OCI-LY7 (cell line): Measurements from ENCODE around the gene GALNTL6. TPM values are rescaled to one million over a fixed set of nuclear protein-coding genes. Genes with fewer than 3 reads are reported as not detected.

Source experiments
- BruUV-seq: library from RNA; stranded (reverse); fragments of 400-500 nt; replicated peaks from 2 replicates; lab custom pipeline; 2021; lab: Mats Ljungman, UMichigan
- CTCF ChIA-PET: fragments of 300-600 bp; sonication (Branson Sonifier 250); formaldehyde crosslinking; loops from one replicate; lab custom pipeline; 2022; ENCODE audit warnings: antibody characterized with exemption; ENCODE audit not compliant: unreplicated experiment; lab: Charles Lee
- POLR2A ChIA-PET: fragments of 300-600 bp; sonication (Branson Sonifier 250); formaldehyde crosslinking; loops from one replicate; lab custom pipeline; 2022; ENCODE audit warnings: antibody characterized with exemption; lab: Charles Lee
- DNase-seq: peaks from one replicate; pipeline ENCODE4 v3.0.0-alpha.2; 2015; ENCODE audit warnings: low spot score
- H2AFZ ChIP-seq: fragments of 200-600 bp; sonication (generic), shearing (Covaris generic); 2 replicates; pipeline ENCODE4 v1.6.1; 2014; ENCODE audit warnings: mild to moderate bottlenecking, antibody characterized with exemption, low read length, moderate library complexity
- H3K27ac ChIP-seq: fragments of 200-600 bp; sonication (generic); 2 replicates; pipeline ENCODE4 v1.5.1; 2014; ENCODE audit warnings: mixed run types, low read depth, mild to moderate bottlenecking, moderate library complexity, low read length, inconsistent platforms; ENCODE audit not compliant: poor library complexity, severe bottlenecking
- H3K36me3 ChIP-seq: fragments of 200-600 bp; sonication (generic); 2 replicates; pipeline ENCODE4 v1.6.1; 2014; ENCODE audit warnings: mild to moderate bottlenecking, antibody characterized with exemption, low read length, moderate library complexity, mixed read lengths; ENCODE audit not compliant: insufficient read depth
- H3K4me1 ChIP-seq: fragments of 200-600 bp; sonication (generic); 2 replicates; pipeline ENCODE4 v1.5.1; 2014; ENCODE audit warnings: mild to moderate bottlenecking, low read length; ENCODE audit not compliant: insufficient read depth, poor library complexity, severe bottlenecking
- H3K4me2 ChIP-seq: fragments of 200-600 bp; sonication (generic); 2 replicates; pipeline ENCODE4 v1.6.1; 2014; ENCODE audit warnings: mild to moderate bottlenecking, low read length
- H3K4me3 ChIP-seq: fragments of 200-600 bp; sonication (generic); 2 replicates; pipeline ENCODE4 v1.5.1; 2014; ENCODE audit warnings: mild to moderate bottlenecking, low read depth, low read length; ENCODE audit not compliant: poor library complexity, severe bottlenecking
- H3K79me2 ChIP-seq: fragments of 200-600 bp; sonication (generic); 2 replicates; pipeline ENCODE4 v1.6.1; 2016; ENCODE audit warnings: low read depth, mild to moderate bottlenecking, low read length, moderate library complexity, mixed read lengths; ENCODE audit not compliant: insufficient read depth
- H3K9me2 ChIP-seq: fragments of 200-600 bp; sonication (generic); 2 replicates; pipeline ENCODE4 v1.6.1; 2016; ENCODE audit warnings: mild to moderate bottlenecking, low read length, mixed read lengths; ENCODE audit not compliant: insufficient read depth
- H3K9me3 ChIP-seq: fragments of 200-600 bp; sonication (generic); 2 replicates; pipeline ENCODE4 v1.6.1; 2014; ENCODE audit warnings: mild to moderate bottlenecking, mixed run types, low read length, mixed read lengths
- H4K20me1 ChIP-seq: fragments of 200-600 bp; sonication (generic); 2 replicates; pipeline ENCODE4 v1.6.1; 2014; ENCODE audit warnings: mild to moderate bottlenecking, antibody characterized with exemption, low read length, moderate library complexity, mixed read lengths; ENCODE audit not compliant: insufficient read depth
- EZH2phosphoT487 ChIP-seq: fragments of 200-600 bp; sonication (generic); IDR thresholded peaks from 2 replicates; pipeline ENCODE4 v1.6.1; 2018; ENCODE audit warnings: low read depth, borderline replicate concordance, mild to moderate bottlenecking, mixed run types, antibody characterized with exemption, low read length, moderate library complexity, mixed read lengths
- intact Hi-C: fragments of 100-400 bp; cut with micrococcal nuclease; formaldehyde crosslinking; loops from one replicate; pipeline ENCODE4 v1.10.0; 2022; ENCODE audit not compliant: unreplicated experiment
- total RNA-seq, 2 experiments: library from RNA; depleted of rRNA in 1 of 2; stranded (reverse); fragments of >200 nt in 1 of 2; shearing (Covaris generic) in 1 of 2; gene quantifications; 2 replicates each; pipeline ENCODE4 v1.2.3, GENCODE V29; 2014 to 2022
- TF ChIP-seq, protein P1 (sequence below): fragments of 200-600 bp; sonication (generic); conservative IDR thresholded peaks from 2 replicates; pipeline ENCODE4 v1.5.1; 2014; ENCODE audit warnings: mild to moderate bottlenecking, antibody characterized with exemption, low read length, moderate library complexity, mixed read lengths

The GALNTL6 gene
- total RNA-seq, 2 experiments from 2014 or later, result not detected

- no peaks in the 10 kb centered on the region for H3K79me2 ChIP-seq
- H2AFZ ChIP-seq, result no peak overlapping the region
- no peaks in the 10 kb centered on the region for H4K20me1 ChIP-seq
- no peak overlapping the region for H3K4me2 ChIP-seq
- no peaks in the 10 kb centered on the region for H3K4me1 ChIP-seq
- no peaks in the 10 kb centered on the region for H3K9me2 ChIP-seq
- TF ChIP-seq, protein P1, sequence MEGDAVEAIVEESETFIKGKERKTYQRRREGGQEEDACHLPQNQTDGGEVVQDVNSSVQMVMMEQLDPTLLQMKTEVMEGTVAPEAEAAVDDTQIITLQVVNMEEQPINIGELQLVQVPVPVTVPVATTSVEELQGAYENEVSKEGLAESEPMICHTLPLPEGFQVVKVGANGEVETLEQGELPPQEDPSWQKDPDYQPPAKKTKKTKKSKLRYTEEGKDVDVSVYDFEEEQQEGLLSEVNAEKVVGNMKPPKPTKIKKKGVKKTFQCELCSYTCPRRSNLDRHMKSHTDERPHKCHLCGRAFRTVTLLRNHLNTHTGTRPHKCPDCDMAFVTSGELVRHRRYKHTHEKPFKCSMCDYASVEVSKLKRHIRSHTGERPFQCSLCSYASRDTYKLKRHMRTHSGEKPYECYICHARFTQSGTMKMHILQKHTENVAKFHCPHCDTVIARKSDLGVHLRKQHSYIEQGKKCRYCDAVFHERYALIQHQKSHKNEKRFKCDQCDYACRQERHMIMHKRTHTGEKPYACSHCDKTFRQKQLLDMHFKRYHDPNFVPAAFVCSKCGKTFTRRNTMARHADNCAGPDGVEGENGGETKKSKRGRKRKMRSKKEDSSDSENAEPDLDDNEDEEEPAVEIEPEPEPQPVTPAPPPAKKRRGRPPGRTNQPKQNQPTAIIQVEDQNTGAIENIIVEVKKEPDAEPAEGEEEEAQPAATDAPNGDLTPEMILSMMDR, result no peak
- TF ChIP-seq EZH2phosphoT487, result no peak
- no peaks in the 10 kb centered on the region for H3K36me3 ChIP-seq
- H3K27ac ChIP-seq, result no peak overlapping the region
- ChIA-PET POLR2A (no interaction called here), CTCF (no interaction called here)
- no TSS peak for BruUV-seq
- H3K9me3 ChIP-seq, result no peaks in the 10 kb centered on the region
- no peak for DNase-seq
- no peak overlapping the region for H3K4me3 ChIP-seq
- intact Hi-C loops, result no loop called here
Observed at GRCh38 chr4:172772781-172773180, 959.6 kb downstream of the GALNTL6 start.

DNA sequence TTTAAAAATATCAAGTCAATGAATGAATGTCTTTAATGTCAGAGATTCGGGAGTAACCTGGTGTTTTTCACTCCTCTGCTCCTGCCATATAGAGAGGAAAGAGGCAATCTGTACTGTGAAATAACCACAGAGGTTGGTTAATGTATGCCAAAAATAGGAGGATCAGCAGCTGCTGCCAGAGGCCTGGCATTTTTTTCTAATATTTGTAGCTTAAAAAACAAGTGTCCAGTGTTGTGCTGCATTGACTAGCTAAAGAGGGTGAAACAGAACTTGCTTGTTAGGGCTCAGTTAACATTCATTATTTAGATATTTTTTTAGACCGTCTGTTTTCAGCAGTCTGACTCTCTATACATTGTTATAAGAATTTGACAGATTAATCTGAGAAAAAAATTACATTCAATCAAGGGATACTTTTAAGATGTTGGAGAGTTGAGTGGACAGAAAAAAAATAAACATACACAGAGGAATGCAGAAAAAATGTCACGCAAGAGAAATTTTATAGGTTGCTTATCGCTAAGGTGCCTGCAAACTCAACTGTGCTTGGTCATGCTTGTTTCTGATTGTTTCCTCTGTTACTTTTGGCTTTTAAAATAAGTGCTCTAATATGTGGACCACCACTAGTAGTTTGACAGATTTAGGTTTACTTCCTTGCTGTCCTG lies 963.1 kb downstream of the GALNTL6 start:
- no peak for TF ChIP-seq EZH2phosphoT487
- TF ChIP-seq, protein P1, result no peak
- no peaks in the 10 kb centered on the region for H3K4me1 ChIP-seq
- H3K36me3 ChIP-seq, result no peaks in the 10 kb centered on the region
- H4K20me1 ChIP-seq, result no peaks in the 10 kb centered on the region
- no peak overlapping the region for H3K27ac ChIP-seq
- H3K9me3 ChIP-seq, result no peaks in the 10 kb centered on the region
- H3K4me2 ChIP-seq, result no peak overlapping the region
- ChIA-PET CTCF (no interaction called here), POLR2A (no interaction called here)
- no peak for DNase-seq
- H3K4me3 ChIP-seq, result no peak overlapping the region
- intact Hi-C loops, result no loop called here
- no peak overlapping the region for H2AFZ ChIP-seq
- H3K79me2 ChIP-seq, result no peaks in the 10 kb centered on the region
- H3K9me2 ChIP-seq, result no peaks in the 10 kb centered on the region
- BruUV-seq, result no TSS peak

GRCh38 chr4:172777729-172778431 lies 964.7 kb downstream of the GALNTL6 start:
- H3K4me2 ChIP-seq, result no peak overlapping the region
- H3K79me2 ChIP-seq, result no peaks in the 10 kb centered on the region
- H3K4me1 ChIP-seq, result no peaks in the 10 kb centered on the region
- no peak overlapping the region for H3K27ac ChIP-seq
- no peaks in the 10 kb centered on the region for H3K36me3 ChIP-seq
- TF ChIP-seq, protein P1, result no peak
- no peak for TF ChIP-seq EZH2phosphoT487
- BruUV-seq, result no TSS peak
- ChIA-PET CTCF (no interaction called here), POLR2A (no interaction called here)
- no peak overlapping the region for H3K4me3 ChIP-seq
- no peak for DNase-seq
- no peaks in the 10 kb centered on the region for H4K20me1 ChIP-seq
- no peak overlapping the region for H2AFZ ChIP-seq
- intact Hi-C loops, result no loop called here
- no peaks in the 10 kb centered on the region for H3K9me2 ChIP-seq
- no peaks in the 10 kb centered on the region for H3K9me3 ChIP-seq
